Tibial nerve (tissue), 4 donors: ENCODE results near the gene QPRT. TPM values are rescaled to one million over a fixed set of nuclear protein-coding genes. Genes with fewer than 3 reads are reported as not detected.
"Not testable (repeated sequence)": the region's sequence is repeated elsewhere in the genome, so short reads cannot be mapped to it uniquely, and the experiment has no call there.

ENCODE experiments used
- DNase-seq, 2 donors: peaks; one replicate each; pipeline ENCODE4 v3.0.0-alpha.2; 2019; ENCODE audit warnings: low spot score in 2 of 2
- H3K27ac ChIP-seq, 4 donors: fragments of 200-600 bp; sonication (generic) in 3 of 4; one replicate each; pipeline ENCODE4 v1.5.1; 2017 to 2019; ENCODE audit warnings: mild to moderate bottlenecking in 1 of 4
- H3K27me3 ChIP-seq, 2 donors: fragments of 200-600 bp; sonication (generic) in 1 of 2; one replicate each; pipeline versions ENCODE4 v1.5.1 to v1.6.0; 2017 to 2019
- H3K36me3 ChIP-seq, 3 donors: fragments of 200-600 bp; sonication (generic); one replicate each; pipeline ENCODE4 v1.5.1; 2018 to 2019
- H3K4me1 ChIP-seq, 4 donors: fragments of 200-600 bp; sonication (generic) in 3 of 4; one replicate each; pipeline ENCODE4 v1.5.1; 2017 to 2019
- H3K4me3 ChIP-seq, 4 donors: fragments of 200-600 bp; sonication (generic) in 3 of 4; one replicate each; pipeline ENCODE4 v1.5.1; 2017 to 2019; ENCODE audit warnings: mild to moderate bottlenecking in 1 of 4, moderate library complexity in 1 of 4
- H3K9me3 ChIP-seq, 4 donors: fragments of 200-600 bp; sonication (generic) in 3 of 4; one replicate each; pipeline ENCODE4 v1.5.1; 2017 to 2019
- EP300 ChIP-seq, 2 donors: sonication (generic); formaldehyde crosslinking; IDR thresholded peaks; one replicate each; pipeline ENCODE4 v1.6.1; 2017; ENCODE audit warnings: antibody characterized with exemption in 2 of 2, mild to moderate bottlenecking in 1 of 2
- POLR2A ChIP-seq, 2 donors: fragments of 450-650 bp; IDR thresholded peaks; one replicate each; pipeline ENCODE4 v1.6.1; 2017; ENCODE audit warnings: antibody characterized with exemption in 2 of 2, mild to moderate bottlenecking in 2 of 2, moderate library complexity in 2 of 2
- WGBS, 2 donors: methylation state at CpG; one replicate each; pipeline ENCODE4 v1.1.5; 2018; 5-methylcytosine and 5-hydroxymethylcytosine counted together
- total RNA-seq, 4 donors: library from RNA; depleted of rRNA; stranded (reverse); fragments of >200 nt; gene quantifications; one replicate each; pipeline ENCODE4 v1.1.0, GENCODE V29; 2016
- TF ChIP-seq, protein P1 (sequence below), 5 experiments: fragments of 200-600 bp in 3 of 5; fragments of 450-650 bp in 2 of 5; sonication (generic) in 3 of 5; IDR thresholded peaks; one replicate each; pipeline ENCODE4 v1.5.1; 2016 to 2019; ENCODE audit warnings: antibody characterized with exemption in 5 of 5, mild to moderate bottlenecking in 3 of 5, moderate library complexity in 2 of 5

QPRT gene
- total RNA-seq, result 10 to 100 TPM; 15.3 to 50.4 (median 38.5) TPM

DNA sequence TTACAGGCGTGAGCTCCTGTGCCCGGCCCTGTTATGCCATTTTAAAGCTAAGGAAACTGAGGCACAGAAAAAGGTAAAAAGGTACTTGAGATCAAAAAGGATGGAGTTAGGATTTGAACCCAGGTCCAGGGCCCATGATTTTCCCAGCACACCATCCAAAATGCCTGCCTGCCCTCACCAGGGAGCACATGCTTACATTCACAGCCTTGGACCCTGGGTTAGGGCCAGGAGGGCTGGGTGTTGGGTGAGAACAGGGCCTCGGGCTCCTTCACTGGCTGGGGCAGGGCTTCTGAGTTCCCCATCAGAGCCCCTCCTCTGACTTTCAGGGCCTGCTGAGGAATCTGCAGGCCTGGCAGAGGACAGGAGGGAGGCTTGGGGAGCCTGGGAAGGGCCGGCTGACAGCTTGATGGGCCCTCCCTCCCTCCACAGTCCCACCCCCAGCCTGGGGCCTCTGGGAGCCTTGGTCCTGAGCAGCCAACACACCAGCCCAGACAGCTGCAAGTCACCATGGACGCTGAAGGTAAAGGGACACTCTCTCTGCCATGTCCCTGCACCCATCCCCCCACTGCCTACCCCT, at the start of gene QPRT:
Gene QPRT, plus strand, starts transcription at position 490 of the 577 bp plus-strand sequence. Its CDS starts 18 bp downstream, at position 508.
- Histone ChIP-seq H3K4me3 (peak within 1 kb of the TSS; percentile 8 to 42 (median 35)), H3K27me3 (no peaks in the 10 kb centered on the region), H3K27ac (peak within 1 kb of the TSS; percentile 3 to 79 (median 70)), H3K36me3 (no peaks in the 10 kb centered on the region), H3K4me1 (peaks cover 0 to 22% (median 0%) of the 10 kb centered on the region in 4 donors), H3K9me3 (no peaks in the 10 kb centered on the region)
- DNase-seq, result no peak
- TF ChIP-seq POLR2A (IDR thresholded peaks at IDR 0.05) (no peak), EP300 (IDR thresholded peaks at IDR 0.05) (no peak)
- TF ChIP-seq, protein P1, sequence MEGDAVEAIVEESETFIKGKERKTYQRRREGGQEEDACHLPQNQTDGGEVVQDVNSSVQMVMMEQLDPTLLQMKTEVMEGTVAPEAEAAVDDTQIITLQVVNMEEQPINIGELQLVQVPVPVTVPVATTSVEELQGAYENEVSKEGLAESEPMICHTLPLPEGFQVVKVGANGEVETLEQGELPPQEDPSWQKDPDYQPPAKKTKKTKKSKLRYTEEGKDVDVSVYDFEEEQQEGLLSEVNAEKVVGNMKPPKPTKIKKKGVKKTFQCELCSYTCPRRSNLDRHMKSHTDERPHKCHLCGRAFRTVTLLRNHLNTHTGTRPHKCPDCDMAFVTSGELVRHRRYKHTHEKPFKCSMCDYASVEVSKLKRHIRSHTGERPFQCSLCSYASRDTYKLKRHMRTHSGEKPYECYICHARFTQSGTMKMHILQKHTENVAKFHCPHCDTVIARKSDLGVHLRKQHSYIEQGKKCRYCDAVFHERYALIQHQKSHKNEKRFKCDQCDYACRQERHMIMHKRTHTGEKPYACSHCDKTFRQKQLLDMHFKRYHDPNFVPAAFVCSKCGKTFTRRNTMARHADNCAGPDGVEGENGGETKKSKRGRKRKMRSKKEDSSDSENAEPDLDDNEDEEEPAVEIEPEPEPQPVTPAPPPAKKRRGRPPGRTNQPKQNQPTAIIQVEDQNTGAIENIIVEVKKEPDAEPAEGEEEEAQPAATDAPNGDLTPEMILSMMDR (IDR thresholded peaks at IDR 0.05), result no peak
- 41 to 47% methylated on average over 5 of the region's 5 CpGs for WGBS, 2 donors

GRCh38 chr16:29629318-29629717, 49.7 kb upstream of the QPRT start:
- DNase-seq, H3K36me3 ChIP-seq, H3K27ac ChIP-seq, H3K4me1 ChIP-seq, H3K4me3 ChIP-seq, H3K9me3 ChIP-seq, H3K27me3 ChIP-seq: not testable (repeated sequence)
- 63 to 83% methylated on average over 6 to 9 of the region's 10 CpGs for WGBS, 2 donors

DNA sequence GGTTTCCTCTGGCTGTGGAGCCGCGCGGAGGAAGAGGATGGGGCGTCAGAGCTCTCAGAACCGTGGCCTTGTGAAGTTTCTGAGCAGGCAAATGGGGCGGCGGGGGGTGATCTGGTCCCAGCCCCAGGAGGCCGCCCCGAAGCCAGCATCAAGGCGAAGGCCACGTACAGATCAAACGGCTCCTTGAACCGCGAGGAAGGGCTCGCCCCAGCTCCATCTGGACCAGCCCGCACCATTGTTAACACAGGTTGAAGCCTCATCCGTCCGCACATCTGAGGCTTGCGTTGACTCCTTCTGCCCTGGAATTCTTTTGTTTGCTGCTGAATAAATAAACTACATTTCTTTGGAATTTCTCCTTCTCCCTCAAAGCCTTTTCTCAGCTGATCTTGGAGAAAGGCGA, 47.3 kb upstream of the QPRT start:
- 65 to 70% methylated on average over 19 to 20 of the region's 20 CpGs for WGBS, 2 donors
- not testable (repeated sequence) for H3K4me1 ChIP-seq, H3K36me3 ChIP-seq, H3K27ac ChIP-seq, H3K4me3 ChIP-seq, H3K27me3 ChIP-seq, H3K9me3 ChIP-seq, DNase-seq

- 71 to 80% methylated on average over 9 to 12 of the region's 16 CpGs for WGBS, 2 donors
- H3K4me1 ChIP-seq, H3K4me3 ChIP-seq, H3K27me3 ChIP-seq, H3K36me3 ChIP-seq, H3K9me3 ChIP-seq, DNase-seq, H3K27ac ChIP-seq: not testable (repeated sequence)
Observed at GRCh38 chr16:29635902-29636301, 43.1 kb upstream of the QPRT start.

GRCh38 chr16:29636368-29636767, 42.6 kb upstream of the QPRT start:
- not testable (repeated sequence) for H3K4me1 ChIP-seq, H3K4me3 ChIP-seq, H3K9me3 ChIP-seq, H3K36me3 ChIP-seq, DNase-seq, H3K27me3 ChIP-seq, H3K27ac ChIP-seq
- 10 to 47% methylated on average over 1 of the region's 5 CpGs for WGBS, 2 donors

DNA sequence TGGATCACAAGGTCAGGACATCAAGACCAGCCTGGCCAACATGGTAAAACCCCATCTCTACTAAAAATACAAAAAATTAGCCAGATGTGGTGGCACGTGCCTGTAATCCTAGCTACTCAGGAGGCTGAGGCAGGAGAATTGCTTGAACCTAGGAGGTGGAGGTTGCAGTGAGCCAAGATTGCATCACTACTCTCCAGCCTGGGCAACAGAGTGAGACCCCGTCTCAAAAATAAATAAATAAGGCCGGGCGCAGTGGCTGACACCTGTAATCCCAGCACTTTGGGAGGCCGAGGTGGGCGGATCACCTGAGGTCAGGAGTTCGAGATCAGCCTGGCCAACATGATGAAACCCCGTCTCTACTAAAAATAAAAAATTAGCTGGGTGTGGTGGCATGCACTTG, 40.2 kb upstream of the QPRT start:
- H3K36me3 ChIP-seq, H3K4me1 ChIP-seq, H3K27me3 ChIP-seq, H3K9me3 ChIP-seq, H3K27ac ChIP-seq, DNase-seq, H3K4me3 ChIP-seq: not testable (repeated sequence)
- WGBS, 2 donors, result 90 to 96% methylated on average over 8 of the region's 8 CpGs

- no peaks in the 10 kb centered on the region for H3K27me3 ChIP-seq
- WGBS, 2 donors, result 60 to 68% methylated on average over 3 of the region's 3 CpGs
- no peak overlapping the region for H3K27ac ChIP-seq
- no peaks in the 10 kb centered on the region for H3K4me1 ChIP-seq
- no peak for DNase-seq
- TF ChIP-seq EP300 (IDR thresholded peaks at IDR 0.05), result no peak
- no peak for TF ChIP-seq POLR2A (IDR thresholded peaks at IDR 0.05)
- TF ChIP-seq, protein P1 (IDR thresholded peaks at IDR 0.05), result no peak
- no peaks in the 10 kb centered on the region for H3K36me3 ChIP-seq
- H3K9me3 ChIP-seq, result no peaks in the 10 kb centered on the region
- H3K4me3 ChIP-seq, result no peak overlapping the region
Observed at GRCh38 chr16:29641561-29641960, 37.4 kb upstream of the QPRT start.

GRCh38 chr16:29643596-29643995, 35.4 kb upstream of the QPRT start:
- H3K4me1 ChIP-seq, result no peaks in the 10 kb centered on the region
- no peak for DNase-seq
- H3K9me3 ChIP-seq, result no peaks in the 10 kb centered on the region
- no peaks in the 10 kb centered on the region for H3K36me3 ChIP-seq
- WGBS, 2 donors, result 91 to 94% methylated on average over 7 of the region's 7 CpGs
- H3K27ac ChIP-seq, result no peak overlapping the region
- TF ChIP-seq POLR2A (IDR thresholded peaks at IDR 0.05) (no peak), EP300 (IDR thresholded peaks at IDR 0.05) (no peak)
- TF ChIP-seq, protein P1 (IDR thresholded peaks at IDR 0.05), result no peak
- no peaks in the 10 kb centered on the region for H3K27me3 ChIP-seq
- no peak overlapping the region for H3K4me3 ChIP-seq
